ENCODE measurements around the gene PPIP5K1.
"Not testable (repeated sequence)": the region's sequence is repeated elsewhere in the genome, so short reads cannot be mapped to it uniquely, and the experiment has no call there.

Gene PPIP5K1

DNA sequence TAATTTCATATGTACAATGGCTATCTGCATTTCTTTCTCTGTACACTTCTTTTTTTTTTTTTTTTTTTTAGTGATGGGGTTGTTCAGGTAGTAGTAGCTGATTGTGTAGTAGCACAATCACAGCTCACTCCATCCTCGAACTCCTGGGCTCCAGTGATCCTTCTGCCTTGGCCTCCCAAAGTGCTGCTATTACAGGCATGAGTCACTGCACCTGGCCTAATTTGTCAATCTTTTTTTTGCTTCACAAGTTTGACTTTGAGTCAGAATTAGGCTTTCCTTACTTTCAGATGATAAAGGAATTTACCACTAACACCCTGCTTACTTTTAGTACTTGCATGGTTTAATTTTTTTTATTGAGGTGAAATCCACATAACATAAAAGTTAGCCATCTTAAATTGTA, 44.6 kb downstream of the PPIP5K1 start:
- DNase-seq (ENCODE audit: low read depth, low spot score) = no peak

DNA sequence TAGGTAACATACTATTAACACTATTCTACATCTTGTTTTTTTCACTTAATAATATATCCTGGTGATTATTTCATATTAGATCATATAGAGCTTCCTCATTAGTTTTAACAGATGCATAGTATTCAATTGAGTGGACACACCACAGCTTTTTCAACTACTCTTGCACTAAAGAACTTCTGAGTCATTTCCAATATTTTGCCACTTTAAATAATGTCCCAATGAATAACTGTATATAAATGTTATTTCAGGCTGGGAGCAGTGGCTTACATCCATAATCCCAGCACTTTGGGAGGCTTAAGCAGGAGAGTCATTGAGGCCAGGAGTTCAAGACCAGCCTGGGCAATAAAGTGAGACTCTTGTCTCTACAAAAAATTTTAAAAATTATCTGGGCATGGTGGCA, 45.7 kb downstream of the PPIP5K1 start:
- DNase-seq (ENCODE audit: low read depth, low spot score) = no peak

DNA sequence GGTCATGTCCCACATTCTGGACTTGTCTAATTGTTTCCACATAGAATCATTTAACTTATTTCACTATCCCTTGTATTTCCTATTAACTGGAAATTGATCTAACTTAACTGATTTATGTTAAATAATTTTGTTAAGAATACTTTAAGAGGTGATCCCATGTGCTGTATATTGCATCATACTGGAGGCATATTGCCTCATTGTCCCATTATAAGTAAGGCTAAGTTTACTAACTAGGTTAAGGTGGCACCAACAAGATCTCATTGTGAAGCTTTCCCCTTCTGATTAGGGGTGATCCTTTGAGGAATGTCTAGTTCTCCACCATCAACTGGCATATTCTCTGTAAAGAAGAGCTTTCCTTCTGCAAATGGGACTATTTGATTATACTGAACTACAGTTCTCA, 48.2 kb downstream of the PPIP5K1 start:
- no peak for DNase-seq (ENCODE audit: low read depth, low spot score)

DNA sequence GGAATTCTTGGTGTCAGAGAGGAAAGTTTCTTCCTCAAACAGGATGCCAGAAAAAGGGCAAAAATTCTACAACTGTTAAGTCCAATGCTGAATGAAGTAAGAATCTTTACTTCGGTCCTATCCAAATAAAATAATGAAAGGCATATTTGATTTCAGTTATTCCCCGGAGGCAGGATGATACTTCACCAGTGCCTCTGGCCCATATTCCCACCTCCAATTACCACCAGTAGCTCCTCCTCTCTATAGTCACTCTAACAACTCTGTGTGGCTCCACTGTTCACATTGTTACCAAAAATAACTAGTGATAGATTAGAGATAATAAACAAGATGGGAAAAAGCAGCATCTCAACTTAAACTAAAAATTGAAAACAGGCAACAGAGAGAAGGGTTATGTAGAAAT, 51.9 kb downstream of the PPIP5K1 start:
- DNase-seq (ENCODE audit: low read depth, low spot score) = no peak

DNA sequence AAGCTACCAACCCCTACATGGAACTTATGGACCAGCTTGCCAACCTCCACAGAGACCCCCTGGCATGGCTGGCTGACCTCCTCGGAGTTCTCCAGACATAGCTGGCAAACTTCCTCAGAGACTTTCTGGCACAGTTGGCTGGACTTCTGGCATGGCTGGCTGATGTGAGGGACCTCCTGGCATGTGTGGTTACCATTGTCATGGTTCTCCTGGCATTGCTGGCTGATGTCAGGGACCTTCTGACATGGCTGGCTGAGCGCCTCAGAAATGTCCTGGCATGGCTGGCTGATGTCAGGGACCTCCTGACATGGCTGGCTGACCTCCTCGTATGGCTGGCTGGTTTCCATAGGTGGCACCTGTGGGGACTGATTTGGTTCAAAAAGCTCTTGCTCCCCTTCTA, 55.1 kb downstream of the PPIP5K1 start:
- no peak for DNase-seq (ENCODE audit: low read depth, low spot score)

DNA sequence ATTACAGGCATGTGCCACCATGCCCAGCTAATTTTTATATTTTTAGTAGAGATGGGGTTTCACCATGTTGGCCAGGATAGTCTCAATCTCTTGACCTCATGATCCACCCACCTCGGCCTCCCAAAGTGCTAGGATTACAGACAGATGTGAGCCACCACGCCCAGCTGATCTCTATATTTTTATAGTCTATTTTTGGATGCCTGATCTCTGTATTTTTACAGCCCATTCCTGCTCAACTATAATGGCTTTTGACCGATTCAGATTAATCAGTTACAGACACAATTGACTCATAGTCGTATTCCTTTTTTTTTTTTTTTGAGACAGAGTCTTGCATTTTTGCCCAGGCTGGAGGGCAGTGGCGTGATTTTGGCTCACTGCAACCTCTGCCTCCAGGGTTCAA, 57.2 kb downstream of the PPIP5K1 start:
- DNase-seq (ENCODE audit: low read depth, low spot score) = not testable (repeated sequence)

DNA sequence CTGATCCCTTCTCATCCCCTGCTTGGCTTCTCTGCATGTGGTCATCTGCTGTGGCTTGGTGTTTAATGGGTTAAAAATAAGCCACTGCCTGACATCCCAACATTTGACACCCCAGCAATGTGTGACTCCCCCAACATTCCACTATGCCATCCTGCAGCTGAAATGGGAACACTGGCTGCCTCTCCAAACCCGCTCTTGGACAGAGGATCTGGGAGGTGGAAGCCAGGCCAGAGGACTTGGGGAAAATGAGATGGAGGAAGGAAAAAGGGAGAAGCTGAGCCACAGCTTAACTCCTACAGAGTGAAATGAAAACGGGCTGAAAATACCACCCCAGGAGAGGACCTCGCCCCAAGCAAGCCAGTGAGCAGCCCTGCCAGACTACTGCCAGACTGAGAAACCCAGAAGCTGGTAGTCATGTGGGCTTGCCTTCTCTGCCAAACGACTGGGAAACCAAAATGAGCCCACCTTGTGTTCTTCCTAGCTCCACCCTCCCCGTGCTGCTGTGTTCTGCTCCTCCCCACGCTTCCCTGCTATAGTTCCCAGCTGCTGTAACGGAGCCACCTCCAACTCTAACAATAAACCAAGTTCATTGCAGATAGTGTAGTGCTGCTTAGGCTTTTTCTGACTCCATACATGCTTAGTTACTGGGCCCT, 58.9 kb downstream of the PPIP5K1 start:
- no peak for DNase-seq (ENCODE audit: low read depth, low spot score)

DNA sequence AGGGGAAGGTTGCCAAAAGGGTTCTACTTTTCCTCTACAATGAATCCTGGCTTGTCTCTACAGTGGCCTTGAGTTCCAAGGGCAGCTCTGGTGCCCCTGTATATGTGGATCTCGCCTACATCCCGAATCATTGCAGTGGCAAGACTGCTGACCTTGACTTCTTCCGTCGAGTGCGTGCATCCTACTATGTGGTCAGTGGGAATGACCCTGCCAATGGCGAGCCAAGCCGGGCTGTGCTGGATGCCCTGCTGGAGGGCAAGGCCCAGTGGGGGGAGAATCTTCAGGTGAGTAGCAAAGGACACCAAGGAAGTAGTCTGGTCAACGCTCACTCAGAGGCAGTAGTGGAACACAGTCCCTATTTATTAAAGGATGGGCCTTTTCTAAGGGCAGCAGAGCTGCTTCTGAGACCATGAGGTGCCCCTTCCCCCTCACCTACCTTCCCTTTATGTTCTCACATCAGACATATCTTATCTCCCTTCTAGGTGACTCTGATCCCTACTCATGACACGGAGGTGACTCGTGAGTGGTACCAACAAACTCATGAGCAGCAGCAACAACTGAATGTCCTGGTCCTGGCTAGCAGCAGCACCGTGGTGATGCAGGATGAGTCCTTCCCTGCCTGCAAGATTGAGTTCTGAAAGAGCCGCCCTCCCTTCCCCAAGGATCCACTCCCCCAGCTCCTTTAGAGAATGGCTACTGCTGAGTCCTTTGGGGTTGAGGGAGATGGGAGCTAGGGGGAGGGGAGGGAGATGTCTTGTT, 60.2 kb downstream of the PPIP5K1 start:
- DNase-seq (ENCODE audit: low read depth, low spot score) = no peak

DNA sequence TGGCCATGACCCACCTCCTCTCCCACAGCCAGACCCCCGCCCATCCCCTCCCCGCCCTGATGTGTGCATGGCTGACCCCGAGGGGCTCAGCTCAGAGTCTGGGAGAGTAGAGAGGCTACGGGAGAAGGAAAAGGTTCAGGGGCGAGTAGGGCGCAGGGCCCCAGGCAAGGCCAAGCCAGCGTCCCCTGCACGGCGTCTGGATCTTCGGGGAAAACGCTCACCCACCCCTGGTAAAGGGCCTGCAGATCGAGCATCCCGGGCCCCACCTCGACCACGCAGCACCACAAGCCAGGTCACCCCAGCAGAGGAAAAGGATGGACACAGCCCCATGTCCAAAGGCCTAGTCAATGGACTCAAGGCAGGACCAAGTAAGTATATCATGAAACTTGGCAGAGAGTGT, 60.9 kb downstream of the PPIP5K1 start:
- no peak for DNase-seq (ENCODE audit: low read depth, low spot score)

DNA sequence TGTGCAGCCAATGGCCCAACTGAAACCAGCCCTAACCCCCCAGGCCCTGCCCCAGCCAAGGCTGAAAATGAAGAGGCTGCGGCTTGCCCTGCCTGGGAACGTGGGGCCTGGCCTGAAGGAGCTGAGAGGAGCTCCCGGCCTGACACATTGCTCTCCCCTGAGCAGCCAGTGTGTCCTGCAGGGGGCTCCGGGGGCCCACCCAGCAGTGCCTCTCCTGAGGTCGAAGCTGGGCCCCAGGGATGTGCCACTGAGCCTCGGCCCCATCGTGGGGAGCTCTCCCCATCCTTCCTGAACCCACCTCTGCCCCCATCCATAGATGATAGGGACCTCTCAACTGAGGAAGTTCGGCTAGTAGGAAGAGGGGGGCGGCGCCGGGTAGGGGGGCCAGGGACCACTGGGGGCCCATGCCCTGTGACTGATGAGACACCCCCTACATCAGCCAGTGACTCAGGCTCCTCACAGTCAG, 61.4 kb downstream of the PPIP5K1 start:
- DNase-seq (ENCODE audit: low read depth, low spot score) = no peak

DNA sequence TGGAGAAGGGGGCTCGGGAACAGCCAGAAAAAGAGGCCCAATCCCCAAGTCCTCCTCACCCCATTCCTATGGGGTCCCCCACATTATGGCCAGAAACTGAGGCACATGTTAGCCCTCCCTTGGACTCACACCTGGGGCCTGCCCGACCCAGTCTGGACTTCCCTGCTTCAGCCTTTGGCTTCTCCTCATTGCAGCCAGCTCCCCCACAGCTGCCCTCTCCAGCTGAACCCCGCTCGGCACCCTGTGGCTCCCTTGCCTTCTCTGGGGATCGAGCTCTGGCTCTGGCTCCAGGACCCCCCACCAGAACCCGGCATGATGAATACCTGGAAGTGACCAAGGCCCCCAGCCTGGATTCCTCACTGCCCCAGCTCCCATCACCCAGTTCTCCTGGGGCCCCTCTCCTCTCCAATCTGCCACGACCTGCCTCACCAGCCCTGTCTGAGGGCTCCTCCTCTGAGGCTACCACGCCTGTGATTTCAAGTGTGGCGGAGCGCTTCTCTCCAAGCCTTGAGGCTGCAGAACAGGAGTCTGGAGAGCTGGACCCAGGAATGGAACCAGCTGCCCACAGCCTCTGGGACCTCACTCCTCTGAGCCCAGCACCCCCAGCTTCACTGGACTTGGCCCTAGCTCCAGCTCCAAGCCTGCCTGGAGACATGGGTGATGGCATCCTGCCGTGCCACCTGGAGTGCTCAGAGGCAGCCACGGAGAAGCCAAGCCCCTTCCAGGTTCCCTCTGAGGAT, 62.0 kb downstream of the PPIP5K1 start:
- DNase-seq (ENCODE audit: low read depth, low spot score) = no peak

DNA sequence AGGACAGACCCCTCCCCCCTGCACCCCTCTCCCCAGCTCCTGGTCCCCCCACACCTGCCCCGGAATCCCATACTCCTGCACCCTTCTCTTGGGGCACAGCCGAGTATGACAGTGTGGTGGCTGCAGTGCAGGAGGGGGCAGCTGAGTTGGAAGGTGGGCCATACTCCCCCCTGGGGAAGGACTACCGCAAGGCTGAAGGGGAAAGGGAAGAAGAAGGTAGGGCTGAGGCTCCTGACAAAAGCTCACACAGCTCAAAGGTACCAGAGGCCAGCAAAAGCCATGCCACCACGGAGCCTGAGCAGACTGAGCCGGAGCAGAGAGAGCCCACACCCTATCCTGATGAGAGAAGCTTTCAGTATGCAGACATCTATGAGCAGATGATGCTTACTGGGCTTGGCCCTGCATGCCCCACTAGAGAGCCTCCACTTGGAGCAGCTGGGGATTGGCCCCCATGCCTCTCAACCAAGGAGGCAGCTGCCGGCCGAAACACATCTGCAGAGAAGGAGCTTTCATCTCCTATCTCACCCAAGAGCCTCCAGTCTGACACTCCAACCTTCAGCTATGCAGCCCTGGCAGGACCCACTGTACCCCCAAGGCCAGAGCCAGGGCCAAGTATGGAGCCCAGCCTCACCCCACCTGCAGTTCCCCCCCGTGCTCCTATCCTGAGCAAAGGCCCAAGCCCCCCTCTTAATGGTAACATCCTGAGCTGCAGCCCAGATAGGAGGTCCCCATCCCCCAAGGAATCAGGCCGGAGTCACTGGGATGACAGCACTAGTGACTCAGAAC, 62.8 kb downstream of the PPIP5K1 start:
- DNase-seq (ENCODE audit: low read depth, low spot score) = no peak

DNA sequence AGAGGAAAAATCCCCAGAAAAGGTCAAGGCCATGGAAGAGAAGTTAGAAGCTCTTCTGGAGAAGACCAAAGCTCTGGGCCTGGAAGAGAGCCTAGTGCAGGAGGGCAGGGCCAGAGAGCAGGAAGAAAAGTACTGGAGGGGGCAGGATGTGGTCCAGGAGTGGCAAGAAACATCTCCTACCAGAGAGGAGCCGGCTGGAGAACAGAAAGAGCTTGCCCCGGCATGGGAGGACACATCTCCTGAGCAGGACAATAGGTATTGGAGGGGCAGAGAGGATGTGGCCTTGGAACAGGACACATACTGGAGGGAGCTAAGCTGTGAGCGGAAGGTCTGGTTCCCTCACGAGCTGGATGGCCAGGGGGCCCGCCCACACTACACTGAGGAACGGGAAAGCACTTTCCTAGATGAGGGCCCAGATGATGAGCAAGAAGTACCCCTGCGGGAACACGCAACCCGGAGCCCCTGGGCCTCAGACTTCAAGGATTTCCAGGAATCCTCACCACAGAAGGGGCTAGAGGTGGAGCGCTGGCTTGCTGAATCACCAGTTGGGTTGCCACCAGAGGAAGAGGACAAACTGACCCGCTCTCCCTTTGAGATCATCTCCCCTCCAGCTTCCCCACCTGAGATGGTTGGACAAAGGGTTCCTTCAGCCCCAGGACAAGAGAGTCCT, 63.6 kb downstream of the PPIP5K1 start:
- DNase-seq (ENCODE audit: low read depth, low spot score) = no peak

DNA sequence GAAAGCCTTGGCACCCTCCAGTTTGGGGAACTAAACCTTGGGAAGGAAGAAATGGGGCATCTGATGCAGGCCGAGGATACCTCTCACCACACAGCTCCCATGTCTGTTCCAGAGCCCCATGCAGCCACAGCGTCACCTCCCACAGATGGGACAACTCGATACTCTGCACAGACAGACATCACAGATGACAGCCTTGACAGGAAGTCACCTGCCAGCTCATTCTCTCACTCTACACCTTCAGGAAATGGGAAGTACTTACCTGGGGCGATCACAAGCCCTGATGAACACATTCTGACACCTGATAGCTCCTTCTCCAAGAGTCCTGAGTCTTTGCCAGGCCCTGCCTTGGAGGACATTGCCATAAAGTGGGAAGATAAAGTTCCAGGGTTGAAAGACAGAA, 64.9 kb downstream of the PPIP5K1 start:
- DNase-seq (ENCODE audit: low read depth, low spot score) = no peak

DNA sequence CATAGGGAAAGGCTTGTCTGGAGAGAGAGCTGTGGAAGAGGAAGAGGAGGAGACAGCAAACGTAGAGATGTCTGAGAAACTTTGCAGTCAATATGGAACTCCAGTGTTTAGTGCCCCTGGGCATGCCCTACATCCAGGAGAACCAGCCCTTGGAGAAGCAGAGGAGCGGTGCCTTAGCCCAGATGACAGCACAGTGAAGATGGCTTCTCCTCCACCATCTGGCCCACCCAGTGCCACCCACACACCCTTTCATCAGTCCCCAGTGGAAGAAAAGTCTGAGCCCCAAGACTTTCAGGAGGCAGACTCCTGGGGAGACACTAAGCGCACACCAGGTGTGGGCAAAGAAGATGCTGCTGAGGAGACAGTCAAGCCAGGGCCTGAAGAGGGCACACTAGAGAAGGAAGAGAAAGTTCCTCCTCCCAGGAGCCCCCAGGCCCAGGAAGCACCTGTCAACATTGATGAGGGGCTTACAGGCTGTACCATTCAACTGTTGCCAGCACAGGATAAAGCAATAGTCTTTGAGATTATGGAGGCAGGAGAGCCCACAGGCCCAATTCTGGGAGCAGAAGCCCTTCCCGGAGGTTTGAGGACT, 65.7 kb downstream of the PPIP5K1 start:
- DNase-seq (ENCODE audit: low read depth, low spot score) = no peak

DNA sequence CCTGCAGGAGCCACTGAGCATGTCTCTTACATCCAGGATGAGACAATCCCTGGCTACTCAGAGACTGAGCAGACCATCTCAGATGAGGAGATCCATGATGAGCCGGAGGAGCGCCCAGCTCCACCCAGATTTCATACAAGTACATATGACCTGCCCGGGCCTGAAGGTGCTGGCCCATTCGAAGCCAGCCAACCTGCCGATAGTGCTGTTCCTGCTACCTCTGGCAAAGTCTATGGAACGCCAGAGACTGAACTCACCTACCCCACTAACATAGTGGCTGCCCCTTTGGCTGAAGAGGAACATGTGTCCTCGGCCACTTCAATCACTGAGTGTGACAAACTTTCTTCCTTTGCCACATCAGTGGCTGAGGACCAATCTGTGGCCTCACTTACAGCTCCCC, 66.4 kb downstream of the PPIP5K1 start:
- no peak for DNase-seq (ENCODE audit: low read depth, low spot score)

DNA sequence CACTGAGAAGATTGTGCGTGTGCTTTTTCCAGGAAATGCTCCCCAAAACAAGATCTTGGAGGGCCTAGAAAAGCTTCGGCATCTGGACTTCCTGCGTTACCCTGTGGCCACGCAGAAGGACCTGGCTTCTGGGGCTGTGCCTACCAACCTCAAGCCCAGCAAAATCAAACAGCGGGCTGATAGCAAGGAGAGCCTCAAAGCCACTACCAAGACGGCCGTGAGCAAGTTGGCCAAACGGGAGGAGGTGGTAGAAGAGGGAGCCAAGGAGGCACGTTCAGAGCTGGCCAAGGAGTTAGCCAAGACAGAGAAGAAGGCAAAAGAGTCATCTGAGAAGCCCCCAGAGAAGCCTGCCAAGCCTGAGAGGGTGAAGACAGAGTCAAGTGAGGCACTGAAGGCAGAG, 67.8 kb downstream of the PPIP5K1 start:
- DNase-seq (ENCODE audit: low read depth, low spot score) = no peak

DNA sequence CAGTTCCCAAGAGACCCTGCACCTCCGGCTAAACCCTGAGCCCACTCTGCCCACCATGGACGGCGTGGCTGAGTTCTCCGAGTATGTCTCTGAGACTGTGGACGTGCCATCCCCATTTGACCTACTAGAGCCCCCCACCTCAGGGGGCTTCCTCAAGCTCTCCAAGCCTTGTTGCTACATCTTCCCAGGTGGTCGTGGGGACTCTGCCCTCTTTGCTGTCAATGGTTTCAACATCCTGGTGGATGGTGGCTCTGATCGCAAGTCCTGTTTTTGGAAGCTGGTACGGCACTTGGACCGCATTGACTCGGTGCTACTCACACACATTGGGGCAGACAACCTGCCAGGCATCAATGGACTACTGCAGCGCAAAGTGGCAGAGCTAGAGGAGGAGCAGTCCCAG, 68.6 kb downstream of the PPIP5K1 start:
- DNase-seq (ENCODE audit: low read depth, low spot score) = no peak

DNA sequence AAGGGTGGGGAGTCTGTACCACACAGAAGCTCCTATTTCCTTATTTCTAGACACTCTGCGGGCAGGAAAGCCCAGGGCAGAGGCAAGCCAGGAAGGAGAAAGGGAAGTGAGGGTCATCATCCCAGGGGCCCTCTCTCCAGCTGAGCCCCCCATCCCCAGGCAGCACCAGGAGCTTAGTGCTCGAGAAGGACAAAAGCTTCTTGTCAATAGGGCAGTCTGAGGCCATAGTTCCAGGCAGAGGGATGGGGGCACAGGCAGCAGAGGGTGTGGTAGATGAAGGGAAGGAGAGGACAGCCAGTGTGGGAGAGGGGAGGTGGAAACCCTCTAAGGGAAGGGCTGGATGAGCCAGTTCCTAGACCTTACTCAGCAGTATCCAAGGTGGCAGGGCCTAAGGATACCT, 69.9 kb downstream of the PPIP5K1 start:
- DNase-seq (ENCODE audit: low read depth, low spot score) = no peak

DNA sequence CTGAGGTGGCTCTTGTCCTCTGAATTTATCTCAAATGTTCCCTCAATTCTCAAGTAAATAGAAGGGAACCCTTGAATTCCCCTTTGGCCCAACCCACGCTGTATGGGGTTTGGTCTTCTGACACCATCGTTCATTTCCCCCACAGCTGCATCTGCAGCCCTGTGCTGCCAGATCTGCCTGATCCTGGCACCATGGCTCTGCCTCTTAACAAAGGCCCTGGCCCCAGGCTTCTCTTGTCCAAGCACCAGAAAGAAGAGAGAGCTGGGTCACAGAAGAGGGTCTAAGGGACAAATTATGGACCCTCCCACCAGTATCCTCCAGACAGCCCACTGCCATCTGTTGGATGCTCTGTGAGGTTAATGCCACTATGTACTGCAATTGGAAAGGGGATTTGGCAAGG, 70.8 kb downstream of the PPIP5K1 start:
- no peak for DNase-seq (ENCODE audit: low read depth, low spot score)

DNA sequence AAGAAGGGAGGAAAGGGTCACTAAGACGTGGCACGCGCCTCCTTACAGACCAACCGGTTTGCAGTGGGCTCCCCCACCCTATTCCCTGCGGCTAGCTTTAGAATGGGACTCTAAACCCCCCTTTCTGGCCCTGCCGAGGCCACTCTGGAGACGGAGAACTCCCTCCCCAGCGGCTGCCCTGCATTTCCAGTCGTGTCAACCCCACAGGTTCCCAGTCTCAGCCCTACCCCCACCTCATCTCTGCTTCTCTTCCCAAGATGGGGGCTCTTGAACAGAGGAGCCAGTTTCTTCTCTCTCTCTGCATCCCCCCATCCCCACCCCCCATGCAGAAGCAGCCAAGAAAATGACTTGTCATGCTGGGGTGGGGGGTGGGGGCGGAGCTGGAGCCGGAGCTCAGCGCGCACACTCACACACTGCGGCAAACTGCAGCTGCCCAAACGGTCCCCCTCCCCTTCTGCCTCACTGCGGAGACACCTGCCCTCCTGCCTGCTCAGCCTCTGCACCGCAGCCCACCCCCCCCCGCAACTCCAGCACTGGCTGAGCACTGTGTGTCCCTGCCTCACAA, 71.7 kb downstream of the PPIP5K1 start:
- DNase-seq (ENCODE audit: low read depth, low spot score) = peak; percentile 71

All from astrocyte of the hippocampus (primary cell).